Embryonic facial prominence (tissue), 1 donor: ENCODE data around the gene ZNF654.
"Not testable (repeated sequence)": the region's sequence is repeated elsewhere in the genome, so short reads cannot be mapped to it uniquely, and the experiment has no call there.

Source experiments
- DNase-seq: peaks from one replicate; pipeline ENCODE4 v3.0.0-alpha.2; 2016; ENCODE audit errors: extremely low spot score

The ZNF654 gene

DNA sequence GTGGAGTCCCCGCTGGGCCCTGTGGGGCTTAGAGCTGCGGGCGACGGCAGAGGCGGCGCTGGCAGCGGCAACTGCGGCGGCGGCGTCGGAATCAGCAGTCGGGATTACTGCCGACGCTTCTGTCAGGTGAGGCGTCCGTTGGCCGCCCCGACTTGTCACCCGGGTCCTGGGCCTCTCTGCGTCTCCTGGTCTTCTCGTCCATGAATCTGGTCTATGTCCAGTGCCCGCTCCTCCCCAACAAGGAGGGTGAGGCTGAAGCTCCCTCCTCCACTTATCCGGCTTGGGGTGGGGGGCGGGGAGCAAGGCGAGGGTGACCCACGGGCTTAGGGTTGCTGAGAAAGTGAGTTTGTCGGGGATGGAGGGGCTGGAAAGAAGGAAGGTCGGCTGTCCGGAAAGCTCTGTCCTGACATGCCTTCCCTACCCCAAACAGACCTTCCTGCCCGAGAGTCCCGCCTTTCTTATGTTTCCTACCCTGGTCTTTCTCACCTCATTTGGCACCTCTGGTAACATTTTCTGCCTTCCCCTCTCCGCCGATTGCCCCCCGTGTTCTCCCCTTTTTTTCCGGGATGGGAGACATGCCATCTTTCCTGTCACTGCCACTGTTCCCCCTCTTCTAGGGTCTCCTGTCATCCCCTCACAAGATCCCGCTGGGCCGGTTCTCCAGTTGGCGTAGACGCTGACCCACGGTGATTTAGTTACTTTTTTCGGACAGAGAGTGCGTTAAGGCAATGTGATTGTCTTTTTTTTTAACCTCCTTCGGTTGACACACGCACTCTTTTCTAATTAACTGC lies 520 bp downstream of the ZNF654 start:
- DNase-seq, result no peak

DNA sequence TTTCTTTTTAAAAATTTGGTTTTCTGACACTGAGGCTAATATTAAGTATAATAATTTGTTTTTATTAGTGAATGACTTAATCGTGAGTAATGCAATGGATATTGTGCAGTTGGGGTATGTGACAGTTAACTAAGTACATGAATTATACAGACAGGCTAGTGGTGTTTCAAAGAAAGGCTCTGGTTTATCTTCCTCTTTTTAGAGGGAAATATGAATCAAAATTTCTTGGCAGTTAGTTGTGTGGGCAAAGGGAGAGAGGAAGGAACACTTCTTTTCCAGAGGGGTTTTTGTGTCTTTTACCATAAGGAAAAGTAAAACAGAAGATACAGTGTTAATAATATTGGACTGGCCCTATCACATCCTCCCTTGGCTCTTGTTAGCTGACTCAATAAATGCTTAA lies 2.7 kb downstream of the ZNF654 start:
- DNase-seq, result no peak

DNA sequence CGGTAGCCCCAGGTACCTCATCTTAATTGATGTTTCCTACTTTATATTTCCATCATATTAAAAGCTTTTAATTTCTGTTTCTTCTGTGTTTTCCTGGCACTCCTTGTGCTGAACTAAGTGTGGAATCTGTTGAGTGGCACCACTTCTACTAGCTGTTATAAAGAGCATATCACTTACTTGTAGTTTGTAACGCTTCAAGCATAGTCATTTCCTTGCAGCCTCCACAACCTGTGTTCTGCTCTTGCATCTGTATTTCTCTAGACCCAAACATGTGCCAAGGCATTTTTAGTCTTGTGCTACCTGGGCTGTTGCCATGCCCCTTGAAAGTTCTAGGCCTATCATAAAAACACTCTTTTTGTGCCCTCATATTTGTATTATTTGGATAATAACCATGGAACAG lies 16.0 kb downstream of the ZNF654 start:
- DNase-seq, result no peak

DNA sequence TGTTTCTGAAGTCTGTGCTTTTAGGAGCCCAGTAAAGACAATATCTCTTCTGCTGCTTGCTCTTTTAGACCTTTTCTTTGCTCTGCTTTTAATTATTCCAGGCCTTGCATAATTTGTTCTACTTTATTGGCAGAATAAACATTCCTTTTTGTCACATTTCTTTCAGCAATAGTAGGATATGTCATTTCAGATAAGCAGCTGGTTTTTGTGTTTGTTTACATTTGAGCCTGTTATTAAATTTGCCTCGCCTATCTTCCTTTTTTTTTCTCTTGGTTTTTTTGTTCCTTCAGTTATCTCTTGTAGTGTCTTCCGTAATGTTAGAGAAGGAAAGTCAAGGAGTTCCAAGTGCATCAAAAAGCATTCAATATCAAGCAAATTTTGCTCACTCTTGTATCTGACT lies 16.4 kb downstream of the ZNF654 start:
- DNase-seq, result no peak

DNA sequence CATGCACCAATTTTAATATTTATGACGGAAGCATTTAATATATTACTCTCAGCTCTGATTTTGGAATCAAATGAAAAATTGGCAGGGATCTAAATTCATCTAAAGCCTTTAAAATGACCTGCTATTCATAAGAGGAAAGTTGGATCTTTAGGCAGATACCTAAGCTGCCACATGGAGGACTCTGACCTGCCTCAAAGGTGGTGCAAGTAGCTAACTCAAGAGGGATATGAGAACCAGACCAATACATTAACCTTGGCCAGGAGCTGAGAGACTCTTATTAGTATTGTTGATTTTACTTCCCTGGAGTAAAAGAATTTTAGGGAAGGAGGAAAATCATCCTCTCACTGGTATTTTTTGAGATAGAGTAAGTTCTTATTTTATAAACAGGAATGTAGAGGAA lies 17.7 kb downstream of the ZNF654 start:
- DNase-seq, result no peak

DNA sequence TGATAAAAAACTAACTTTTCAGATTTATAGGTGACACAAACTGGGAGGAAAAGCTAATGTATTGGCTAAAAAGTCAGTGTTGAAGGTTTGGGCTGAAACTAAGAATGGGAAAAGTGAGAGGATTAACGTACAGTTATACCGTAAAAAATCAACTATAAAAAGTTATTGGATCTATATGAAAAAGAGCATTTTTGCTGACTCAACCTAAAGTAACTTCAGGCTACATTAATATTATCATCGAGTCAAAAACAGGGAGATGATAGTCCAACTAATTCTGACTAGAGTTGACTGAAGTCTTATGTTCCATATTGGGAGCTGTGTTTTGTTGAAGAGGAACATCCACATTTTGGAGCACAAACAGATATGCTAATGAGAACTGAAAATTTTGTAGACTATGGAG lies 19.9 kb downstream of the ZNF654 start:
- DNase-seq, result no peak

DNA sequence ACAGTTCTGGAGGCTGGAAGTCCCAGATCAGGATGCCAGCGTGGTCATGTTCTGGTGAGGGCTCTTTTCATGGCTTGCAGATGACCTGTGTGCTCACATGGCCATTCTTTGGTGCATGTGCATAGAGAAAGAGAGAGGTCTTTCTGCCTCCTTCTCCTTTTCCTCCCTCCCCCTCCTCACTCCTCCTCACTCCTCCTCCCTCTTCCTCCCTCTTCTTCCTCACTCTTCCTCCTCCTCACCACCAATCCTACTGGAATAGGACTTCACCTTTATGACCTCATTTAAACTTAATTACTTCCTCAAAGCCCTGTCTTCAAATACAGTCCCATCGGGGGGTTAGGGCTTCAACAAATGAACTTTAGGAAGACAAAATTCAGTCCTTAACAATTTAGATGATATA lies 23.8 kb downstream of the ZNF654 start:
- no peak for DNase-seq

DNA sequence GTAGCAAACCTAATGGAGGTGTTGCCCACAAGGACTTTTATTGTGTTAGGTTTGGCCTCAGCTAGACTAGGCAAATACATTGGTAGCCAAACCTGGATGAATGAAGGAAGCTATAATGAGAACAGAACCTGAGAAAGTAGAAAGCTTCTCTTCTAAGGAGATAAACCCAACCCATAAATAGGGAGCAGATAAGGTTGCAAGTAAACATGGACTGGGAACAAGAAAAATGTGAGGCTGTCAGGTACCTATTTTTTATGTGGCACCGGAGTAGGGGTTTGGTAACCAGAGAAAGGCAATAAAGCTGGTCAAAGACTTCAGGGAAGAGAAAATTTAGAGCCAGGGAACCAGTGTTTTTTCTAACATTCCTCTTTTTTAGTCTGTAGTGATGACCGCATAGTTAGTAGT lies 25.0 kb downstream of the ZNF654 start:
- DNase-seq, result no peak

DNA sequence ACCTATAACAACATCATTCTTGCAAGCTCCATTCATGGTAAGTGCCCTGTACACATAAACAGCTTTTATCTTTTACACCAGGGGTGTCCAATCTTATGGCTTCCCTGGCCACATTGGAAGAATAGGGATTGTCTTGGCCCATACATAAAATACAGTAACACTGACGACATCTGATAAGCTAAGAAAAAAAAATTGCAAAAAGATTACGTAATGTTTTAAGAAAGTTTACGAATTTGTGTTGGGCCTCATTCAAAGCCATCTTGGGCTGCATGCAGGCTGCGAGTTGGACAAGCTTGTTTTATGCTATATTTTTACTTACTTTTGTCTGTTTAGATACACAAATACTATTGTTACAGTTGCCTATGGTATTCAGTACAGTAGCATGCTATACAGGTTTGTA lies 31.6 kb downstream of the ZNF654 start:
- no peak for DNase-seq

DNA sequence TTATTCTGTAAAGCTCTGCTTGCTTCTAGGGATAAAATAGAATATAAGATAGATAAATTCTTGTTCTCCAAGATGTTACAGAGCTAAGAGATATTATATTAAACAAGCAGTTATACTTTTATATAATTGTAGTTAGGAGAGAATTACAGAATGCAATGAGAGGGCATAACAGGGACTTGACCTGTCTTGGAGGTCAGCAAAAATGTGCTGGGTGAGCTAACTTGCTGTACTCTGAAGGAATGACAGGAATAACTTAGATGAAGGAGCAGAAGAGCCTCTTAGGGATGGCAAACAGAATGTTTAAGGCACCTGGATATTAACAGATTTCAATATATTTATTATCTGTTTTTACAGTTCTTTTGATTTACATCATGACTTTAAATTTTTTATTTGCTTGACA lies 33.2 kb downstream of the ZNF654 start:
- DNase-seq, result no peak

DNA sequence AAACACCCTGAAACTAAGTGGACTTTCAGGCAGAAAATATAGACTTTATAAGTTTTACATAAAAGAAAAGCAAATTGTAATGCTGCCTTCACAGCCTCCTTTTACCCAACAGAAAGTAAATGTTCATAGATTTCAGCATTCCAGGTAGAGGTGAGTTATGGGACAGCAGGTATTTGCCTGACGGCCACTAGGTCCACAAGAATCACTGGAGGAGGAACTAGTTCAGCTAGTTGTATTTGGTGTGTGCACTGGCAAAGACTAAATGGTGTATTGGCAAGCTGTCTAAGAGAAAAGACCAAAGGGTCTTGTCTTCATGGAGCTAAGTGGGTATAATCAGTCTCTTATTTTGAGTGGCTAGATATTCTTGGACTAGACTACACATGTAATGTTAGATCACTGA lies 34.2 kb downstream of the ZNF654 start:
- no peak for DNase-seq

DNA sequence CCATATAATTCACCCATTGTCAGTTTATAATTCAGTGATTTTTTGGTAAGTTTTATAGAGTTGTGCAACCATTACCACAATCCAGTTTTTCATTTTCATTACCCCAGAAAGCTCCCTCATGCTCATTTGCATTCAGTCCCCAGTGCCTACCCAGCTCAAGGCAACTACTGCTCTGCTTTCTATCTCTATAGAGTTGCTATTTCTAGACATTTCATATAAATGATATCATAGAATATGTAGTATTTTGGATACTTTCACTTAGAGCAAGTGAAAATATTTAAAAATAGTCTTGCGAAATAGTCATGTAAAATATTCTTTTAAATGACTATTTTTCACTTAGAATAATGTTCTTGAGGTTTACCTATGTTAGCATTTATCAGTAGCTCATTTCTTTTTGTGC lies 42.1 kb downstream of the ZNF654 start:
- no peak for DNase-seq

DNA sequence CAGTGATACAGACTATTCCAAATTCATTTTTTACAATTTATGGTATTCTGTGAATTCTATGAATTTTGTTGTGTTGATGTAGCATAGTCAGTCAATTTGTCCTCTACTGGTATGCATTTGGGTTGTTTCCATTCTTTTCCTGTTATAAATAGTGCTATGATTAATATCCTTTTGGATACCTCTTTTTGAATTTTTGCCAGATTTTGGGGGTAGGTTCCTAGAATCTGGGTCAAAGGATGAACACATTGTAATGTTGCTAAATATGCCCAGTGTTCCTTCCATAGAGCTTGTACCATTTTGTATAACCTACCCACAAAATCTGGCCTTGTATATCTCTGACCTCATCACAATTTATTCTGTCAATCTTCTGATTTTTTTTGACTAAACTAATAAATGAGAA lies 46.3 kb downstream of the ZNF654 start:
- DNase-seq, result no peak

DNA sequence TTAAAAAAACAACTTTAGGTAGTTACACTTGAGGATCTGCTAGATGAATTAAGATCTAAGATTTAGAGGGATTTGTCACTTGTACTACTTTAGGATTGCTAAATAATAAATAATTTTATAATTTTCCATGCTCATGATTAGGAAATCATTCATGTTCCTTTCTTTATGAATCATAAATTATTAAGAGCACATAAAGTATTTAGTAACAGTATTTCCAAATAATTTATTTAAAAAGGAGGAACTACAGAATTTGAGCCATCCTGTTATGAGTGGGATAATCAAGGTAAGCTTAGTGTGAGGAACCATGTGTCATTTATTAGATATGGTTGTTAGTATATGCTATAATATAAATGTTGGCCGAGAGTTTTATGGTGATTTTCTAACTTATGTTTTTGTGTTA lies 53.2 kb downstream of the ZNF654 start:
- no peak for DNase-seq

DNA sequence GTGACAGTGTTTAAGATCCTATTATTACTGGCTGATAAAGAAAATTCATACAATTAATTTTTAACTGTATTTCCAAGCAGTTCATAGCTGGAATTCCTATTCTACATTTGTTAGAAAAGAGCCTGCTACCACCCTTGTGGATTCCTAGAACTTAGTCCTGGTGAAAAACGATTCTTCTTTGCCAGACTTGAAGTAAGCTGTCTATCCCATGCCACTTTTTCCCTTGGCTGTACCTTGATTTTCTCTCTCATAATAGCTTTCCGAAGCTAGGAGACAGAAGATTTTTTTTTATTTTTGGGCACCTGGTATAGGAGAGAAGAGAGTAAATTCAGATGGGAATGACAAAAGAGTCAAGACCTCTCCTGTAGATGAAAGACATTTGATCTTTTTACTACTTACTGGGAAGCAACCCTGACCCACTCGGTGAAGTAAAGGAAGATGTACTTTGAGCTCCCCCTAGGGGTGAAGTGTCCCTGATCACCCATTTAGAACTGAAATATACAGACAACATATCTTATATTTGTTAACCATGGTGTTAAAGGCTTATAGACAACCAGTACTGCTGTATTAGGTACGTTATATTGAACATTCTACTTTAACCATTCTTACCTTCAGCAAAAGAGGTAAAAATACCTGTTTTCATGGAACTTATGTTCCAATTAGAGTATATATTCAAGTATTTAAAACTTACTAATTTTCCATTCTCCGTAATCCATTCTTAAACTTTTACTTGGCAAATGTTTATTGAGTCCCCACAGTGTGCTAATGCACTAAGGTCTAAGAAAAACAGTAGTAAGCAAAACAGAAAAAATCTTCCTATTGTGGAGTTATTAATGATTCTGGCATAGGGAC lies 54.5 kb downstream of the ZNF654 start:
- DNase-seq, result no peak

DNA sequence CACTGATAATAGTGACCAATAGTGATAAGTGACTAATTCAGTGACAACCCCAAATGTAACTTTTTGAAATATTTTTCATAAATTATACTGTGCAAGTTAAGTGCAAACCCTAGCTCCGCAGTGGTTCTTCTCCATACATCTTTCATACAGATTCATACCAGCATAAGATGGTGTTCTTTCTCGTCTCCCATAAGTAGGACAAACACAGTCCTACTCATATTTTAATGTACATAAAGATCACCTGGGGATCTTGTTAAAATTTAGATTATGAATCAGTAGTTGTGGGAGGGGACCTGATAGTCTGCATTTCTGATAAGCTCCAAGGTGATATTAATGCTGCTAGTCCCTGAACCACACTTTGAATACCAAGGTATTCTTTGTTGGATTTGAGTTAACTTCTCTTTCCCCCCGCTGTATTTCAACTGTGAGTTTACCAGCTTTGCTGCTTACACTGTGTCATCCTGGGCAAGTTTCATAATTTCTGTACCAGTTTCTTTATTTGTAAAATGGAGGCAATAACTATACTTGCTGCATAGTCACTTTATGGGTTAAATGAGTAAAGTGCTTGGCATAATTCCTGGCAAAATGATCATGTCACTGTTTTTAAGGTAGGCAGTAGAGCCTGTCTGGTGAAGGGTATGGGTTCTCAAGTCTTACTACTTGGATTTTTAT lies 56.0 kb downstream of the ZNF654 start:
- no peak for DNase-seq

DNA sequence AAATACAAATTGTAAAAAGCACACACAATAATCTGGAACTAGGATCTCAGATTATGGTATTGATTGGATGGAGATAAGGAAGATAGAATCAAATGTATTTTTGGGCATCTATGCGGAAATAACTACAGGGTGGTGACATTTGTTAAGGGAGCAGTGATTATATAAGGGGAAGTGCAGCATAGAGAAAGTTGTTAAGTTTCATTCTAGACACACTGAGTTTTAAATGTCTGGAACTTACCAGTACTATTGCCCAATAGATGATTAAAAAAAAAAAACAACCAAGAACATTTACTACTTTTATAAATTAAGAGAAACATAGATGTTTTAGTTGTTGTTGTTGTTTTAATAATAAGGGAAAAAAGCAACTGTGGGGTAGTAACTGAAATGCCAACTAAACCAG lies 58.6 kb downstream of the ZNF654 start:
- DNase-seq, result no peak

DNA sequence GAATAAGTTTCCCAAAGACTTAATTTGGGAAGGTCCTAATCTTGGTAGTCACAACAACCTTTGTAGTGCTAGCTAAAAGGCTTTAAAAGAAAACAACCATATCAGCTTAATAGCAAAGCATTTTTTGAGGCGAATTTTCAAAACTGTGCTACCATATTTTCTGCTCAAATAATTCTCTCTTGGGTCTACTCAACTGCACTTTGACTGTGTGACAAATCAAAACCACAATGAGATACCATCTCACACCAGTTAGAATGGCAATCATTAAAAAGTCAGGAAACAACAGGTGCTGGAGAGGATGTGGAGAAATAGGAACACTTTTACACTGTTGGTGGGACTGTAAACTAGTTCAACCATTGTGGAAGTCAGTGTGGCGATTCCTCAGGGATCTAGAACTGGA lies 59.5 kb downstream of the ZNF654 start:
- not testable (repeated sequence) for DNase-seq

DNA sequence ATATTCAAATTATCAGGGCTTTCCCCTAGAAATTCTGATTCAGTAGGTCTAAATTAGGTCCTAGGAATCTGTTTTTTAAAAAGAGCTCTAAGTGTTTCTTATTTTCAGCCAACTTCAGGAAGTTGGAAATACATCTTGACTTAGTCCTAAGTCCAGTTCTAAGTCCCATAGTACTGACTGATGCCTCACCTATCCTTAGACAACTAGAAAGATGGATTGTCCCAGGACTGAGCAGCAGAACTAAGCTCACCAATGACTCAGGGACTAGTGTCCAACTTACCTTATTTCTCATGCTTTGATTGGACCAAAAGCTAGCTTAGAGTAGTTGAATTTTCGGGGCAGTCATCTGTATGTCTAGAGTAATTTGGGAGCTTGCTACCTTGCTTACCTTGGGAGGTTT lies 64.5 kb downstream of the ZNF654 start:
- no peak for DNase-seq

DNA sequence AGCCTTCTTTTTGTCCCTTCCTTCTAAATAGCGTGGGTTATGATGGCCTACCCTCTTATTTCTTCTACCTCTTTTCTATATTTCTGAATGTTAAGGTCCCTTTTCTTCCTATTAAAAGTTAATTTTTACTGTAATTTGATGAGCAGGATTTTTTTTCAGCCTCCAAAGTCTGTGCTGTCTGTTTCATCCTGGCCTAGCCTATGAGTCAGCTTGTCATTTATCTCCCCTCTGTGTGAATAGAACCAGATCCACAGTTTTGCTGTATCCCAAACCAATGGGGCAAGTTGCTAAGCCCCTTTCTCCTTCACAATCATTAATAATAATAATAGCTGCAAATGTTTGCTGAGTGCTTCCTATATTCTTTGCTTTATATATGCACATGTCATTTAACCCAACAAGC lies 72.6 kb downstream of the ZNF654 start:
- no peak for DNase-seq

DNA sequence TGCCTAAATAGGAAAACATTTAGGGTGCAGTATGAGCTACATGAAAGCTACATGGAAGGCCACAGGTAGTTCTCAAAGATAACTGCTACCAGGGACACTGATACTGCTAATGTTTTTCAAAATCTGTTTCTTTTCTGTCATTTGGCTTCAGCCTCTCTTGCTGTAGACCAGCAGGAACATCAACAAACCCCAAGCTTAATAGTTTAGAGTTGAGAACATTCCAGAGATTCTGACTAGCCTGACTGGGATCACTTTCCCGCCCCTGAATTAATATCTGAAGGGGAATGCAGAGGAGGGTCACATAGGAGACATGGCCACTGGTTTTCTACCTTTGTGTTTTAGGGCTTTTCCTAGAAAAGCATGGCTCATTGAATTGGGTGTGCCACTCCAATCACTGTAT lies 73.8 kb downstream of the ZNF654 start:
- DNase-seq, result no peak

DNA sequence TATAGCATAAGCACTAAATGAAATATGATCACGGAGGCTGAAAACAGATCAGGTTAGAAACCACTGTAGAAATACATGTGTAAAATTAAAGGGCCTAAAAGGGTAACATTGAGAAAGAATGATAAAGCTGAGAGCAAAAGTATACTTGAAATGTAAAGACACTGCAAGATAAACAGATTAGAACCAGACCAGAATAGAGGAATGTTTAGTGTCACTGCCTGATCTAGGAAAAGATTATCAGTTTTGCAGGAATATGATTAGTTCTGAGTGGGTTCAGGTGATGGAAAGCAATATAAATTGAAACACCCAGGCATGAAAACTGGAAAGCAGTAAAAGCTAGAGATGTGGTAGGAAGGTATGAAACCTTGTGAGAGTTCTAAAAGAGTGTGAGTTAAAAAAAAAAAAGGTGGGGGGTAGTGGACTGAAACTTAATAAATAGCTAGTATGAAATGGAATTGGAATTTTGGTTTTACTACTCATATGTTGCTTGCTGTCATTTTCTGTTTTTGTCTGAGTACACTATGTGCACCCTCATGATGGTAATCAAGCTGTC lies 74.7 kb downstream of the ZNF654 start:
- DNase-seq, result no peak
